ENCODE measurements around the gene ADNP. TPM values are rescaled to one million over a fixed set of nuclear protein-coding genes. Genes with fewer than 3 reads are reported as not detected.

ADNP gene
- total and polyA plus RNA-seq, 12 donors: 32.4 to 76.4 (median 54.0) TPM

DNA sequence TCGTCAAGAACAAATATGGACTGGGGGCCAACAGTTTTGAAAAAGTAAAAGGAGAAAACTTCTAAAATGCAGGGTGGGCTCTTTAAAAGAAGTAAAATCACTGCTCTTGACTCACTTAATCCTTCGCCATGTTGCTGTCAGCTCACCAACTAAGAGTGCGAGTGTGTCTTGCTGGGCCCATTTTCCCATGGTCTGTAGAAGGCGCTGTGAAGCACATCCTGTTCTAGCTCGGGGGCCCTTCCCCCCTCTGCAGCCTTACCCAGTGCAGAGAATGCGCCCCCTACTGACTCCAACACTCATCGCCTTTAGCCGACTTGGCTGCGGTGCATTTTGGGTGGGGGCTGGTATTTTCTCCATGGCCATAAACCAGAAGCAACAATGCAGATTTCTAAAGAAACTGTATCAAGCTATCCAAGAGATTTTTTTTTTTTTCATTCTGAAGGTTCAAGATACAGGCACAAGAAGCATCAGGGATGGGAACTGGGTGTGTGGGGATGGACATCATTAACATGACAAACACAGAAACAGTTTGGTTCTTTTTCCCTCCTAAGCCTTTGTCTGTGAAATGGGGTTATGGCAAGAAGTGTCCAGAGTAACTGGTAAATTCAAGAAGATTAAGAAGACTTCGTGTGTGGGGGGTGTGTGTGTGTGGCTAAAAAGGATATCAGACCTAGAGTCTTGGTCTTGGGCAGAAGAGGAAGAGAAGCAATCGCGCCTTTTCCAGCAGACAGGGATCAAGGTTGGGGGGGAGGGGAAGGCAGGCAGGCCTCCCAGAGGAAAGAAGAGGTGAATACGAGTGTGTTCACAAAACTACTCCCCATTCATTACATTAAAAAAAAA, 1.7 kb downstream of the ADNP start:
- no peaks in the 10 kb centered on the region for H3K9me3 ChIP-seq (replicated peaks in 1 of 3)
- H3K36me3 ChIP-seq (replicated peaks in 1 of 2): peaks cover 0 to 10% of the 10 kb centered on the region in 2 donors
- H3K27me3 ChIP-seq: no peaks in the 10 kb centered on the region
- peak overlapping the region in 2 of 4 donors; percentile 67 to 78 for H3K4me3 ChIP-seq
- DNase-seq: peak; percentile 85 to 97 (median 94)
- TF ChIP-seq, protein P1, sequence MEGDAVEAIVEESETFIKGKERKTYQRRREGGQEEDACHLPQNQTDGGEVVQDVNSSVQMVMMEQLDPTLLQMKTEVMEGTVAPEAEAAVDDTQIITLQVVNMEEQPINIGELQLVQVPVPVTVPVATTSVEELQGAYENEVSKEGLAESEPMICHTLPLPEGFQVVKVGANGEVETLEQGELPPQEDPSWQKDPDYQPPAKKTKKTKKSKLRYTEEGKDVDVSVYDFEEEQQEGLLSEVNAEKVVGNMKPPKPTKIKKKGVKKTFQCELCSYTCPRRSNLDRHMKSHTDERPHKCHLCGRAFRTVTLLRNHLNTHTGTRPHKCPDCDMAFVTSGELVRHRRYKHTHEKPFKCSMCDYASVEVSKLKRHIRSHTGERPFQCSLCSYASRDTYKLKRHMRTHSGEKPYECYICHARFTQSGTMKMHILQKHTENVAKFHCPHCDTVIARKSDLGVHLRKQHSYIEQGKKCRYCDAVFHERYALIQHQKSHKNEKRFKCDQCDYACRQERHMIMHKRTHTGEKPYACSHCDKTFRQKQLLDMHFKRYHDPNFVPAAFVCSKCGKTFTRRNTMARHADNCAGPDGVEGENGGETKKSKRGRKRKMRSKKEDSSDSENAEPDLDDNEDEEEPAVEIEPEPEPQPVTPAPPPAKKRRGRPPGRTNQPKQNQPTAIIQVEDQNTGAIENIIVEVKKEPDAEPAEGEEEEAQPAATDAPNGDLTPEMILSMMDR (IDR thresholded peaks at IDR 0.05): peak; percentile 70 to 96 (median 88)
- peak in 1 of 2 donors; percentile 21 for TF ChIP-seq POLR2A (IDR thresholded peaks at IDR 0.05)
- H3K27ac ChIP-seq: peak overlapping the region in 4 of 5 donors; percentile 54 to 91 (median 68)
- H3K4me1 ChIP-seq (replicated peaks in 1 of 2): peaks cover 7 to 56% of the 10 kb centered on the region in 2 donors
- intact Hi-C loops (cut with DNase I): loop anchor here (5.0 to 10.0 kb wide), 3 partner anchors 112 to 137 kb away; no protein-coding TSS in a partner anchor
- 8 to 13% (median 11%) methylated on average over 13 of the region's 13 CpGs for WGBS, 4 donors

DNA sequence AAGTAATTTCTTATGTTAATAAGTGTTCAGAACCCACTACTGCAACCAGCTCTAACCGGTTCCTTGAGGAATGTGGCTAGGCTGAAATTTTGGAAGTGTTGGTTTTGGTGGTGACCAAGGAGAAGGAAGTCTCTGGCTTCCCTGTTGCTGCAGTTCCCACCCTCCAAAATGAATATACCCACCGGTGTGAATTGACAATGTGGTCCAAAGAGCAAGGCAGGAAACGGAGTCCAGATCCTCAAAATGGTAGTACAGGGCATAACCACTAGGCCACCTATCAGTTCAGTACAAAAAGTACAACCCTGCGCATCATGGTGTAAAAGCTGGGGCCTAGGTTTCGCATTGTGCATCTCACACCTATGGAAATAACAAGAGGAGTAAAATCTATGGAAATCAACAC, 2.8 kb downstream of the ADNP start:
- TF ChIP-seq, protein P1 (IDR thresholded peaks at IDR 0.05): no peak
- no peak for TF ChIP-seq POLR2A (IDR thresholded peaks at IDR 0.05)
- DNase-seq: no peak
- H3K27me3 ChIP-seq: no peaks in the 10 kb centered on the region
- no peak overlapping the region for H3K27ac ChIP-seq
- no peaks in the 10 kb centered on the region for H3K36me3 ChIP-seq (replicated peaks in 1 of 2)
- peaks cover 7 to 66% of the 10 kb centered on the region in 2 donors for H3K4me1 ChIP-seq (replicated peaks in 1 of 2)
- intact Hi-C loops (cut with DNase I): loop anchor here in 1 of 2 donors (5.0 kb wide), 2 partner anchors 111 to 136 kb away; no protein-coding TSS in a partner anchor
- H3K4me3 ChIP-seq: peak overlapping the region in 1 of 4 donors; percentile 78
- 64 to 74% (median 71%) methylated on average over 5 of the region's 5 CpGs for WGBS, 4 donors
- H3K9me3 ChIP-seq (replicated peaks in 1 of 3): no peaks in the 10 kb centered on the region

GRCh38 chr20:50926530-50926929, 4.7 kb downstream of the ADNP start:
- no peaks in the 10 kb centered on the region for H3K36me3 ChIP-seq (replicated peaks in 1 of 2)
- DNase-seq: no peak
- H3K27me3 ChIP-seq: no peaks in the 10 kb centered on the region
- intact Hi-C loops (cut with DNase I): loop anchor here in 1 of 2 donors (5.0 kb wide), 2 partner anchors 109 to 134 kb away; no protein-coding TSS in a partner anchor
- H3K27ac ChIP-seq: no peak overlapping the region
- peaks cover 7 to 72% of the 10 kb centered on the region in 2 donors for H3K4me1 ChIP-seq (replicated peaks in 1 of 2)
- 53 to 67% (median 64%) methylated on average over 1 of the region's 1 CpG for WGBS, 4 donors
- H3K4me3 ChIP-seq: no peak overlapping the region
- H3K9me3 ChIP-seq (replicated peaks in 1 of 3): no peaks in the 10 kb centered on the region
- TF ChIP-seq, protein P1 (IDR thresholded peaks at IDR 0.05): no peak
- no peak for TF ChIP-seq POLR2A (IDR thresholded peaks at IDR 0.05)

GRCh38 chr20:50924261-50924920, 6.8 kb downstream of the ADNP start:
- 61 to 82% (median 65%) methylated on average over 2 of the region's 2 CpGs for WGBS, 4 donors
- Histone ChIP-seq H3K27me3 (no peaks in the 10 kb centered on the region), H3K4me3 (no peak overlapping the region), H3K36me3 (replicated peaks in 1 of 2) (no peaks in the 10 kb centered on the region), H3K9me3 (replicated peaks in 1 of 3) (no peaks in the 10 kb centered on the region), H3K27ac (no peak overlapping the region), H3K4me1 (replicated peaks in 1 of 2) (peaks cover 7 to 91% of the 10 kb centered on the region in 2 donors)
- TF ChIP-seq, protein P1 (IDR thresholded peaks at IDR 0.05): no peak
- TF ChIP-seq POLR2A (IDR thresholded peaks at IDR 0.05): no peak
- no peak for DNase-seq
- intact Hi-C loops (cut with DNase I): no loop called here
